RWPE2 (cell line): Measurements from ENCODE around the gene ANKRD13D.

Experiments used
- ATAC-seq: fragments of 200-7000 bp; cut with Tn5 transposase; 3 replicates; pipeline ENCODE4 v1.9.1; 2021; ENCODE audit warnings: low read depth
- DNase-seq: peaks from one replicate; pipeline ENCODE4 v3.0.0-alpha.2; 2020; ENCODE audit warnings: low spot score
- H3K27ac ChIP-seq: fragments of 450-650 bp; 2 replicates; pipeline ENCODE4 v1.5.1; 2017; ENCODE audit warnings: mild to moderate bottlenecking; ENCODE audit not compliant: poor library complexity, severe bottlenecking
- H3K27me3 ChIP-seq: fragments of 250-450 bp; sonication (Bioruptor Pico); 2 replicates; pipeline ENCODE4 v1.5.1; 2021; ENCODE audit warnings: mild to moderate bottlenecking, moderate library complexity; ENCODE audit not compliant: insufficient read depth, poor library complexity, severe bottlenecking
- H3K36me3 ChIP-seq: fragments of 250-450 bp; sonication (Bioruptor Pico); 2 replicates; pipeline ENCODE4 v1.5.1; 2020; ENCODE audit warnings: low read depth, mild to moderate bottlenecking, moderate library complexity
- H3K4me1 ChIP-seq: fragments of 250-450 bp; sonication (Bioruptor Pico); 2 replicates; pipeline ENCODE4 v1.5.1; 2021; ENCODE audit warnings: mild to moderate bottlenecking, moderate library complexity; ENCODE audit not compliant: insufficient read depth, poor library complexity, severe bottlenecking
- H3K4me3 ChIP-seq: fragments of 250-450 bp; sonication (Bioruptor Pico); 2 replicates; pipeline ENCODE4 v1.5.1; 2021; ENCODE audit warnings: mild to moderate bottlenecking, moderate library complexity; ENCODE audit not compliant: severe bottlenecking
- H3K9me3 ChIP-seq: fragments of 250-450 bp; sonication (Bioruptor Pico); 2 replicates; pipeline ENCODE4 v1.5.1; 2021; ENCODE audit warnings: mild to moderate bottlenecking, moderate library complexity; ENCODE audit not compliant: severe bottlenecking
- TF ChIP-seq, protein P1 (sequence below): fragments of 450-650 bp; IDR thresholded peaks from one replicate; pipeline ENCODE4 v1.5.1; 2017; ENCODE audit warnings: mild to moderate bottlenecking, moderate library complexity; ENCODE audit not compliant: poor library complexity, severe bottlenecking

Gene ANKRD13D

DNA sequence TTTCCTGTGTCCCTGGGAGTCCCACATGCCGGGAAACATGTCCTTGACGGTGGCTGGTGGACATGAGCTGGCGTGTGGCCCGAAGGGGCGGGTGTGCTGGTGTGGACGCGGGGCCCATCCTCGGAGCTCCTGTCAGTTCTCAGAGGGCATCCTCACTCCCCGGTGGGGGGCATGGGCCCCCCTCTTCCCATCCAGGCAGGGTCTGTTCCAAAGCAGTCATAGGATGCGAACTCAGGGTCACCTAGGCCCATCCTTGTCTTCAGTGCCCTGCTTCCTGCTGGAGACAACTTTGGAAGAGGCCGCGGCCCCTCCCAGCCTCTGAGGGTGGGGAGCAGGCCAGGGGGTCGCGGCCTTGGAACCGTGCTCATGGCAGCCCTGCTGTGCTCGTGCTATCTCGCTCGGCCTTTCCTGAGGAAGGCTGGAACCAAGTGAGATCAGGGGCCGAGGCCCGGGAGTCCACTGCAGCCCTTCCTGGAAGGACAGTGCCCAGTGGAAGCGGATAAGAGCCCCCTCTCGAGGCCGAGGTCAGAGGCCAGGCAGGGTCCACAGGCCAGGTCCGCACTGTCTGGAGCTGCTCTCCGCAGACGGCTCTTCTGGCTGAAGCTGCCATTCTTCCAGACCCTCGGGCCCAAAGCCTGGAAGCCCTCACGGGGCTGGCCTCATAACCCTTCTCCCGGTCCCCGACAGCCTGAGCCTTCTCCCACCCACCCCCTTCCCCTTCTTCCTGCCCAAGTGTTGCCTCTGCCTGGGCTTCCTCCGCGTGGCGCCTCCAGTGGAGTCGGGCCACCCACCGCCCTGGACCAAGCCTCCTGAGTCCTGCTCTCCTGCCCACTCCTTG lies 14.1 kb upstream of the ANKRD13D start:
- ATAC-seq (no peak), DNase-seq (no peak)
- Histone ChIP-seq H3K4me1 (peaks cover 17% of the 10 kb centered on the region), H3K4me3 (no peak overlapping the region), H3K27ac (no peak overlapping the region), H3K36me3 (peaks cover 28% of the 10 kb centered on the region), H3K27me3 (no peaks in the 10 kb centered on the region), H3K9me3 (no peaks in the 10 kb centered on the region)
- TF ChIP-seq, protein P1, sequence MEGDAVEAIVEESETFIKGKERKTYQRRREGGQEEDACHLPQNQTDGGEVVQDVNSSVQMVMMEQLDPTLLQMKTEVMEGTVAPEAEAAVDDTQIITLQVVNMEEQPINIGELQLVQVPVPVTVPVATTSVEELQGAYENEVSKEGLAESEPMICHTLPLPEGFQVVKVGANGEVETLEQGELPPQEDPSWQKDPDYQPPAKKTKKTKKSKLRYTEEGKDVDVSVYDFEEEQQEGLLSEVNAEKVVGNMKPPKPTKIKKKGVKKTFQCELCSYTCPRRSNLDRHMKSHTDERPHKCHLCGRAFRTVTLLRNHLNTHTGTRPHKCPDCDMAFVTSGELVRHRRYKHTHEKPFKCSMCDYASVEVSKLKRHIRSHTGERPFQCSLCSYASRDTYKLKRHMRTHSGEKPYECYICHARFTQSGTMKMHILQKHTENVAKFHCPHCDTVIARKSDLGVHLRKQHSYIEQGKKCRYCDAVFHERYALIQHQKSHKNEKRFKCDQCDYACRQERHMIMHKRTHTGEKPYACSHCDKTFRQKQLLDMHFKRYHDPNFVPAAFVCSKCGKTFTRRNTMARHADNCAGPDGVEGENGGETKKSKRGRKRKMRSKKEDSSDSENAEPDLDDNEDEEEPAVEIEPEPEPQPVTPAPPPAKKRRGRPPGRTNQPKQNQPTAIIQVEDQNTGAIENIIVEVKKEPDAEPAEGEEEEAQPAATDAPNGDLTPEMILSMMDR = no peak

DNA sequence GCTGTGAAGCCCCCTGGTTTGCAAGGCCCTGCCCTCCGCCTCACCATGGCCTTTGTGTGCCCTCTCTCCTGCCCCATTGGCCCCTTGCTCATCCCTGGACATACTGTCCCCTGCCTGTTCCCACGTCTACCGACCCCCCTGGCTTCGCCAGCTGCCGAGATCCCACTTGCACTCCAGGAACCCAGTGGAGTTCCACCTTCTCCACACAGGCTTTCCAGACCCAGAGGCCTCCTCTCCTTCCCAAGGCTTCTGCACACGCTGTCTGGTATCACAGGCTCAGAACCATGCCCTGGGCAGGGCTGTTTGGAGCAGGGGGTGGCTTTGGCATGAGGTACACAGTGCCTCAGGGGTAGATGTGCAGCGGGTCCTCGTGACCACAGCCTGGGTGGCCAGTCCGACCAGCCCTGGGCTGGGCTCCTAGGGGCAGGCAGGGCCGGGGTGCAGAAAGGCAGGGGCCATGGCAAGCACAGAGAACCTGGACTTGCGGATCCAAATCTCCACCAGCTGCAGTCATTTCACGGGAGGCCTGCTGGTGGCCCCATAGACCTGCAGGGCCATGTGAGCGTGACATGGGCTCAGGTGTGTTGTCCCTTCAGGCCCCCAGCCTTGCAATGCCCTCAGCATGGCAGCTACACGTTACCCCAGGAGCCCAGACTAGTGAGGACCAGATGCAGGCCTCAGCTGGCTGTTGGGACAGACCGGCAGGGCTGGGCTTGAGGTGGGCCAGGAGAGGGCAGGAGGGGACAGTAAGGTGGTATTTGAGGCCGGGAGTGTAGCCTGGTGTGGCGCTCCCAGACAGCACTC lies 13.3 kb upstream of the ANKRD13D start:
- Histone ChIP-seq H3K9me3 (no peaks in the 10 kb centered on the region), H3K27ac (no peak overlapping the region), H3K4me3 (no peak overlapping the region), H3K36me3 (peaks cover 35% of the 10 kb centered on the region), H3K27me3 (no peaks in the 10 kb centered on the region), H3K4me1 (peaks cover 12% of the 10 kb centered on the region)
- DNase-seq = peak; percentile 52
- no peak for ATAC-seq
- TF ChIP-seq, protein P1 = no peak

DNA sequence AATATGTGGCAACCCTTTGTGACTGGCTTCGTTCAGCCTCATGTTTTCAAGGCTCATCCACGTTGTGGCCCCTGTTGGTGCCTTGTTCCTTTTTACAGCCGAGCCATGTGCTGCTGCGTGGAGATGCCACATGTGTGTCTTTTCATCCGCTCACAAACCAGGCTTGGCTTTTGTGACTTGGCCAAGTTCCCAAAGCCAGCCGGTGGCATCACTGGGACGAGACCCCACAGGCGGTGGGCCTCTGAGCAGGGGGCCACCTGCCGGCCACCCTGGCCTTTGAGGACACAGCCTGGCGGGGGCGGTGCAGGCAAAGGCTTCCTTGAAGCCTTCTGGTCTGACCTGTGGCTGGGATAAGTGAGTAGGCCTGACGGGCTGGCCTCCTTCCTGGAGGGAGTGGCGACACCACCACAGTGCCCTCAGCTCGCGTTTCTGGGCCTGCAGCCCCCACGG lies 12.3 kb upstream of the ANKRD13D start:
- no peaks in the 10 kb centered on the region for H3K27me3 ChIP-seq
- ATAC-seq (no peak), DNase-seq (no peak)
- H3K27ac ChIP-seq = peak overlapping the region; percentile 66
- peaks cover 41% of the 10 kb centered on the region for H3K36me3 ChIP-seq
- H3K4me1 ChIP-seq = peaks cover 12% of the 10 kb centered on the region
- TF ChIP-seq, protein P1 = peak; percentile 15
- H3K9me3 ChIP-seq = no peaks in the 10 kb centered on the region
- H3K4me3 ChIP-seq = no peak overlapping the region

DNA sequence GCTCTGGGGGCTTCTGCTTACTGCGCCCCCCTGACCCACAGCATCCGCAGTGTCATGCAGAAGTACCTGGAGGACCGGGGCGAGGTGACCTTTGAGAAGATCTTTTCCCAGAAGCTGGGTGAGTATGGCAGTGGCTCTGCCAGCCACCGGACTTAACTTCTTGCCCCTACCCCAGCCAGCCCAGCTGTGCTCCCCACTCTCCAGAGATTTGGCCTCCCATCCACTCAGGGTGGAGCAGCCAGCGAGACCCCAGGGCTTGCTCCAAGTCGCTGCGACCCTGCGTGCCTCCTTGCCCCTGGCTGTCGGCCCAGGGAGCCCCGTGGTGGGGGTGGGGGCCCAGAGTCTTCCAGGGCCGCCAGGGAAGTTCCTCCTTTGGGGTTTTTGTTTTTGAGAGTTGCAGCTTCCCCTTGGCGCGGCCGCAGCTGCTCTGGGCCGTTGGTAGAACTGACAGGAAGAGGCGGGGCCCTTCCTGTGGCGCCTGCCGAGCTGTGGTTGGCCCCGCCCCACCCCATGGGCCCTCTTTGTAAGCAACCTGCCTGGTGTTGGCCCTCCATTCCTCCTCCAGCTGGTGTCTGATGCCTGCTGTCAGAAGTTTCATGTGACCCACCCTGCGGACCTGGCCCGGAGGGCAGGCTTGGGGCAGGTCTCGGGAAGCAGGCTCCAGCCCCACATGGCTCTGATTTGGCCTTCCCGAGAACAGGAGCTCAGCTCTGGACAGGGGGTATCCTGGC lies 11.7 kb upstream of the ANKRD13D start:
- Histone ChIP-seq H3K27ac (peak overlapping the region; percentile 66), H3K27me3 (no peaks in the 10 kb centered on the region), H3K4me1 (peaks cover 12% of the 10 kb centered on the region), H3K4me3 (peak overlapping the region; percentile 2), H3K36me3 (peaks cover 47% of the 10 kb centered on the region), H3K9me3 (no peaks in the 10 kb centered on the region)
- no peak for DNase-seq
- ATAC-seq = peak; percentile 85
- TF ChIP-seq, protein P1 = peak; percentile 9
